ENCODE measurements around the gene ANKFN1.

The ANKFN1 gene, protein sequence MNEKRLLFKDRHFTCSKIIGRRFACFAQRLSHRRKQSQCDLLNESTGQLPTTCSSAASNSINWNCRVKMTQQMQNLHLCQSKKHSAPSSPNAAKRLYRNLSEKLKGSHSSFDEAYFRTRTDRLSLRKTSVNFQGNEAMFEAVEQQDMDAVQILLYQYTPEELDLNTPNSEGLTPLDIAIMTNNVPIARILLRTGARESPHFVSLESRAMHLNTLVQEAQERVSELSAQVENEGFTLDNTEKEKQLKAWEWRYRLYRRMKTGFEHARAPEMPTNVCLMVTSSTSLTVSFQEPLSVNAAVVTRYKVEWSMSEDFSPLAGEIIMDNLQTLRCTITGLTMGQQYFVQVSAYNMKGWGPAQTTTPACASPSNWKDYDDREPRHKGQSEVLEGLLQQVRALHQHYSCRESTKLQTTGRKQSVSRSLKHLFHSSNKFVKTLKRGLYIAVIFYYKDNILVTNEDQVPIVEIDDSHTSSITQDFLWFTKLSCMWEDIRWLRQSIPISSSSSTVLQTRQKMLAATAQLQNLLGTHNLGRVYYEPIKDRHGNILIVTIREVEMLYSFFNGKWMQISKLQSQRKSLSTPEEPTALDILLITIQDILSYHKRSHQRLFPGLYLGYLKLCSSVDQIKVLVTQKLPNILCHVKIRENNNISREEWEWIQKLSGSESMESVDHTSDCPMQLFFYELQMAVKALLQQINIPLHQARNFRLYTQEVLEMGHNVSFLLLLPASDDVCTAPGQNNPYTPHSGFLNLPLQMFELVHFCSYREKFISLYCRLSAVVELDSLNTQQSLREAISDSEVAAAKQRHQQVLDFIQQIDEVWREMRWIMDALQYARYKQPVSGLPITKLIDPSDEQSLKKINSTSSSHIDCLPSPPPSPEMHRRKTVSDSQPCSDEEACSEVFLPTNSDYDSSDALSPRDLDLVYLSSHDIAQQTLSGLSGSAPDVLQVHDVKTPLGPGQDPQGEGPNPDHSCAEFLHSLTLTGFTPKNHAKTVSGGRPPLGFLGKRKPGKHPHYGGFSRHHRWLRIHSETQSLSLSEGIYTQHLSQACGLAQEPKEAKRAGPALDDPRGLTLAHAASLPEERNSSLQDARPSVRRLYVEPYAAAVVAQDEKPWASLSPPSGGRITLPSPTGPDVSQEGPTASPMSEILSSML

DNA sequence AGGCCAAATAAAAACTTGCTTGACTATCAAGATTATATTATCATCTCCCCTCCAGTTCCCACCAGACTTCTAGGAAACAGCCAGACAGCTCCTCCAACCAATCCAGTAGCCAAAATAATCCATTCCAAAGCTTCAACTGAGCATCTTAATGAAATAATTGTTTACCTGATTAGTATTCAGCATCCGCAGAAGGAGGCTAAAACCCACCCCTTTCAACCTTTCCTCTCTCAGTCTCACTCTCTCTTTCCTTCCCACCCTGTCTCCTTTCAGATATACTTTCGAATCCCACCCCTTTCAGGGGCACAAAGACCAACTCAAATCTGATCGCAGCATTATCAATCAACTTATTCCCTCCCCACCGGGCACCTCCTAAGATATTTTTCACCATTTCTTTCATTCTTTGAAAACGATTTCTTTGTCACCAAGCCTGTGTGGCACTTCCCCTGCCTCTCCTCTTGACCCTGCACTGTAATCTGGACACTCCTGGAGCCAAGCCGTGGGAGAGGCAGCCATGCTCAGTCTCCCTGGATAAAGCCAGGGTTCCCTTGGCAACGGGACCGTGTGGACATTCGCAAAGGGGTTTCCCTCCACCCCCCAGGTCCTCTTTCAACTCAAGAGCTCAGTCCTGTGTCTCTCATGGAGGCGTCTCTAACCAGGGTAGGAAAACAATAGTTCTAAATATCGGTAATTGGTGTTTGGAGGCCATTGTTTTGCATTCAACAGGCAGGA, at the start of gene ANKFN1:
ANKFN1 (plus strand) TSS at position 602 of the 729 bp plus-strand sequence. CDS start 59,193 bp downstream, outside the sequence.
- no peak for DNase-seq

DNA sequence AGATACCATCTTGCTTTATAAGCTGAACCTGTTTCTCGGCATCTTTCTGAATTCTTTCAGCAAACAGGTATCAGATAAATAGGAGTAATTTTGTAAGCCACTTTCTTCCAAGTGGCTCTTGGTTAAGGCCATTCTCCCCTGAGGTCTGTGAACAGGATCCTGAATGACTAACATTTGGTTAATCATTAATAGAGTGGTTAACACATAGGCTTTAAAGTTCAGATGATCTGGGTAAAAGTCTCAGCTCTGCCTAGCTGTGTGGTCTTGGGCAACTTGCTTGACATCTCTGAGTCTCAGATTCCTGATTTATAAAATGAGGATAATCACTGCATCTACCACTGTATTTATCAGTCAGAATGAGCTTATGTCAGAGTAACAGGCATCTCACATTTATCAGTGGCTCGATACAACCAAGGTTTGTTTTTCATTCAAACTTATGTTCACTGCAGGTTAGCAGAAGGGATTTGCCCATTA, 44.4 kb upstream of the ANKFN1 start:
- DNase-seq = no peak

- DNase-seq = no peak
Measured at GRCh38 chr17:56109836-56110235, 43.4 kb upstream of the ANKFN1 start.

GRCh38 chr17:56110463-56111135, 42.7 kb upstream of the ANKFN1 start:
- DNase-seq = no peak

DNA sequence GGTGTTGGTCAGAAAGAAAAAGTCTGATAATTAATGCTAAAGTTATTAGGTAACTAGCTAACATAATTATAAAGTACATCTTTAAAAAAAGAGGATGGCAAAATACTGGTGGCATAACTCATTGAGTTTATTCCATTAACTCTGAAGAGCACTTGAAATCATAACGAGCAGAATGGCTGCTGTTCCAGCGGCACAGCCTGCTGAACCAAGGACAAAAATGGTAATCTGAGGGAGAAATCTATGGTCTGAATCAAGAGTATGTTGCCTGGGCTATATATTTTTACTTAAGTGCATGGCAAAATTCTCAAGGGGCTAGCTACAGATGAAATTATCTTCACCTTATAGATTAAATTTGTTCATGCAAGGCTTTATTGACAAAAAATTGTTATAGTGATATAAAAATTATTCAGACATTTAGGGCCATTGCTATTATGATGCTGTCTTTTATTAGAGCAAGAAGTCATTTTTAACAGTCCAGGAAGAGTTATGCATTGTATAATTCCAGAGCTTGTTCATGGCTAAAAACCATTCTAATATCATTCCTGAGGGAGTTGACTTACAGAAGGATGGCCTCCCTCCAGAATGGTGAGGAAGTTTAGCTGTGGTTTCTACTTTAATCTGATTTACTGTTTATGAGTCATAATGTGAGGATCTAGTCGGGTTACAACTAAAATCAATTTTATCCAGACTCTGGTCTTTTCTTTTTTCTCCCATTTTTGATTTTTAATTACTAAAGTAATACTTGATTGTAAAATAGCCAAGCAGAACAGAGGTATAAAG, 41.4 kb upstream of the ANKFN1 start:
- no peak for DNase-seq

DNA sequence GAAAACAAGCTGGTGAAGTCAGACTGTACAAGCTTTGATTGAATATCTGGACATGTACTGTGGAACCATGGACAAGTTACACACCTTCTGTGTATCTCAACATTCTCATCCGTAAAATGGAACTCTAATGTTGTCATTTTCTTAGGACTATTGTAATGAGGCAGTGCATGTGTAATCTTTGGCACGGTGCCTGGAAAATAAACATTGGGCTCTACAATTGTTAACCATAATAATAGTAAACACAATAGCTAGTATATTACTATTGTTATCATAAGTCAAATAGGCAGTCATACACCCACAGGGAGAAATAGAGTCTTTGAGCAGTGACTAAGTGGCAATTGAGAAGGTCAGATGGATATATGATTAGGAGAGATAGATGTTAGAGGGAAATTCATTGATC, 39.8 kb upstream of the ANKFN1 start:
- no peak for DNase-seq

- DNase-seq = no peak
Measured at GRCh38 chr17:56114469-56114868, 38.8 kb upstream of the ANKFN1 start.

- DNase-seq = no peak
Measured at GRCh38 chr17:56119191-56119590, 34.1 kb upstream of the ANKFN1 start.

- DNase-seq = no peak
Measured at GRCh38 chr17:56119936-56120335, 33.3 kb upstream of the ANKFN1 start.

DNA sequence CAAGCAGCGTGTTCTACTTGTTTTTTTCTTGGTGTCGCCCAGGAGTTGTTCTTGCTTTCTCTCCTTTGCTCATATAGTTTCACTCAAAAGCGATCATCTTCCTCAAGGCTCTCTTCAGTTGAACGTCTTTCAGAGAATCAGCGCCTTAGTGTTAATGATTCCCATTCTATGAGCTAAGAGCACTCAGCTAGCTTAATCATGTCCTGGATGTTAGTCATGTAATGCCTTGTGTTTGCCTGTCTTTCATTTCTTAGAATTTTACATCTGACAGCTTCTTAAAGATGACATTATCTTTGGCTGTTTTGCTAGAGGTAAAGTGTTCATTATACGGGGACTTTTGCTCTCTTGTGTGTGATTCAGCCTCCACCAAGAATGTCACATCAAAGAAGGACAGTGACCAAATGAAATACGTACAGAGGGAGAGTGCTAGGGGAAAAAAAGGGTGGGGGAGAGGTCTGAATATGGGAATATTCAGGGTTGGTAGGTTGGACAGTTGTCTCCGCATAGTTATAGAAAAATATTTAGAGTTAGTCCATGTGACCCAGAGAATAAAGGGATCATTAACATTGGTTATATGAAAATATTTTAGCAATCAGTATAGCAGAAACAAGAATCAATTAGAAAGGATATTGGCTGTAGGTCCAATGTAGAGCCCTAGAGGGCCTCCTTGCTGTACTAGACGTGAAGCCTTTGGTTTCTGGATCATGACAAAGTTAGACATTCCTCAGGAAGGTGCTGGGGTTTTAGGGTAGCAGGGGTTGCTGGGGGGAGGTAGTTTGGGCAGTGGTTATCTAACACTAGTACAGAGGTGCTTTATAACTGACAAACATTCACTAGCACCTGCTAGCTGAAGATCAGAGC, 31.9 kb upstream of the ANKFN1 start:
- DNase-seq = no peak

- DNase-seq = no peak
Measured at GRCh38 chr17:56125830-56126819, 27.1 kb upstream of the ANKFN1 start.

DNA sequence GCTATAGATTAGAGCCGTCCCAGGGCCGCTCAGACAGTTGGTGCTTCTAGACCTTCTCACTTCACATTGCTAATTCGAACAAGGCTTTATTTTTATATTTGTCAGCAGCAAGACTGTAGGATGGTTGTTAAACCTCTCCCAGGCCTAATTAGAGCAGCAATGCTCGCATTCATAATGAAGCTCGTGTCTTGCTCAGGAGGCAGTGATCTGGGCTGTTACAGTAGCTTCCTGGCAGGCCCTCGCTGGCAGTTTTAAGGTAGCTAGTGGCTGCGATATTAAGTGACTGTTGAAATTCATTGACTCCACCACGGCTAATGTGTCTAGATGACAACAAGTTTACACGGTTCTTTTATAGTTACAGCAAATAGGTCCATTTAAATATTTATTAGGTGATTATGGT, 23.2 kb upstream of the ANKFN1 start:
- DNase-seq = no peak

DNA sequence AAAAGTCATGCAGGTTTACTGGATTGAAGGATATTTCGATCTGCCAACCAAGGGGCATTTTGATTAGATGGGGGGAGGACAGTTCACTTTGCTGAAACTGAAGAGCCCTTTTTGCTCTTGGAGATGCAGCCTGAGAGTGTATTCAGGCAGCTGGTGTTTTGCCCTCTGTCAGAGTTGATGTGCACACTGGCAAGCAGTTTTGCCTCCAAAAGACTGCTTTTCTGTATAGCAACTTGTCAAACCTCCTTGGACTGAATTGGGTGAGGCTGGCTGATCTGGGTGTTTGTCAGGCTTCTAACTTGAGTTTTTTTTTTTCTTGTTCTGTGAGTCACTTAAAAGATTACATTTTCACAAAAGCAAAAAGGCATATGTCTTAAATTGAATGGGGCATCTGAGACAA, 22.6 kb upstream of the ANKFN1 start:
- DNase-seq = no peak

DNA sequence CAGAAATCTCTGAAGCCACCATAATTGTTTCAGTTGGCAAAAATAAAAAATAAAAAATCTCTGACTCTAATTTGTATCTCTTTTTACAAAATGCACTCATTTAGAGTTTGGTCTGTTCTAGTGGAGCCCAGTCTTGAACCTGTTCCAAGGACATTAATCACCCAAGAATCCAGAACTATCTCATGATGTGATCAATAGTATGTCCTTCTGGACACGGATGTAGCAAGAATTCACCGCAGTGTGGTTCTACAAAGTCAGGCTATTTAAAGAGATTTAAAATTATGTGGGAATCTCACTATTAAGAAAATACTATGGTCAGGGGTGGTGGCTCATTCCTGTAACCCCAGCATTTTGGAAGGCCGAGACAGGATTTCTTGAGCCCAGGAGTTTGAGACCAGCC, 21.8 kb upstream of the ANKFN1 start:
- no peak for DNase-seq

DNA sequence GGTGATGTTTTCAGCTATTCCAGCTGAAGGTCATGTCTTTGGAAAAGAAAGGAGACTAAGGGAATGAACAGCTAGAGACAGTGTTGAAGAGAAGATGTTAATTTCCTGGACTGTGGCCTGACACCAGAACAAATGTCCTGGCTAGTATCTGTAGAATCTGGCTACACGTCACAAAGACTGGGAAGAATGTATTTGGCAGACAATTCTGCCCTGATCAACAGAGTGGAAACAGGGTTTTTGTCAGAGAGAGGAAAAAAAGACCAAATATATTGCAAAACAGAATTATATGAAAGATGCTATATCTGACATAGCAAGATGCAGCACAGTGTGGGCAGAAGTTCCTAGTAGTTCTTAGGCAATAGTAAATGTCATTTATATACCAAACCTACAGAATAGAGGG, 17.0 kb upstream of the ANKFN1 start:
- DNase-seq = no peak

GRCh38 chr17:56141046-56141839, 12.0 kb upstream of the ANKFN1 start:
- no peak for DNase-seq

DNA sequence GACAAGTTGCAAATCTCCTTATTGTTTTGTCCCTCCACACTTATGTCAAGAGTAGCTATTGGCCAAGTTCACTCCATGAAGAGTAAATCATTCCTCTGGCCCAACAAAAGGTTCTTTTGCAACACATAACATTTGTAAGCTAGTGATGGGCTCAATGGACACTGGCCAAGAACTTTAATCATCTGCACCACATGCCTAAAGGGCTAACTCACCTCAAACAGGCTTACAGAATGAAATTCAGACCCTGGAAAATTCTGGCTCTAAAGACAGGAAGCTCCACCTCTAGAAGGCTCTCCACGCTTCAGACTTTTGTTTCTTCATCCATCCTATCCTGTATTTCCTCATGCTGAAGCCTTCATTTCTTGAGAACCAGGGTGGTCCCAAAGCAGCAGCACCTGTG, 10.9 kb upstream of the ANKFN1 start:
- no peak for DNase-seq

GRCh38 chr17:56142781-56143180, 10.5 kb upstream of the ANKFN1 start:
- no peak for DNase-seq
